MM.1S (cell line): ENCODE results near the gene RRAD.

ENCODE experiments used
- DNase-seq: peaks from one replicate; pipeline ENCODE4 v3.0.0-alpha.2; 2015
- H2AFZ ChIP-seq: fragments of 300-600 bp; sonication (generic); 2 replicates; pipeline ENCODE4 v1.6.0; 2016; ENCODE audit warnings: antibody characterized with exemption, low read length
- H3F3A ChIP-seq: fragments of 300-600 bp; sonication (generic); 2 replicates; pipeline ENCODE4 v1.6.1; 2016; ENCODE audit warnings: mild to moderate bottlenecking, antibody characterized with exemption, low read length, moderate library complexity, mixed read lengths; ENCODE audit not compliant: insufficient read depth
- H3K27ac ChIP-seq: fragments of 300-600 bp; sonication (generic); 2 replicates; pipeline ENCODE4 v1.5.1; 2016; ENCODE audit warnings: mild to moderate bottlenecking, low read length
- H3K27me3 ChIP-seq: fragments of 300-600 bp; sonication (generic); replicated peaks from 2 replicates; pipeline ENCODE4 v1.6.0; 2016; ENCODE audit warnings: low read length; ENCODE audit not compliant: insufficient read depth
- H3K36me3 ChIP-seq: fragments of 300-600 bp; sonication (generic); replicated peaks from 2 replicates; pipeline ENCODE4 v1.6.1; 2016; ENCODE audit warnings: mild to moderate bottlenecking, low read length, mixed read lengths; ENCODE audit not compliant: insufficient read depth
- H3K4me1 ChIP-seq: fragments of 300-600 bp; sonication (generic); 2 replicates; pipeline ENCODE4 v1.6.1; 2016; ENCODE audit warnings: low read length, mixed read lengths
- H3K4me2 ChIP-seq: fragments of 300-600 bp; sonication (generic); 2 replicates; pipeline ENCODE4 v1.6.0; 2016; ENCODE audit warnings: low read depth, low read length
- H3K4me3 ChIP-seq: fragments of 300-600 bp; sonication (generic); 2 replicates; pipeline ENCODE4 v1.5.1; 2016; ENCODE audit warnings: low read length, mixed read lengths
- H3K79me2 ChIP-seq: fragments of 300-600 bp; sonication (generic); 2 replicates; pipeline ENCODE4 v1.6.1; 2016; ENCODE audit warnings: mixed run types, low read length, mixed read lengths
- H3K9ac ChIP-seq: fragments of 300-600 bp; sonication (generic); 2 replicates; pipeline ENCODE4 v1.6.1; 2016; ENCODE audit warnings: low read length, mixed read lengths
- H3K9me2 ChIP-seq: fragments of 300-600 bp; sonication (generic); replicated peaks from 2 replicates; pipeline ENCODE4 v1.6.1; 2016; ENCODE audit warnings: mild to moderate bottlenecking, low read length, mixed read lengths; ENCODE audit not compliant: insufficient read depth
- H3K9me3 ChIP-seq: fragments of 300-600 bp; sonication (generic); replicated peaks from 2 replicates; pipeline ENCODE4 v1.6.1; 2016; ENCODE audit warnings: mild to moderate bottlenecking, low read length, mixed read lengths; ENCODE audit not compliant: insufficient read depth
- H4K20me1 ChIP-seq: fragments of 300-600 bp; sonication (generic); 2 replicates; pipeline ENCODE4 v1.6.1; 2016; ENCODE audit warnings: mild to moderate bottlenecking, low read length, moderate library complexity, mixed read lengths; ENCODE audit not compliant: insufficient read depth
- EZH2 ChIP-seq: fragments of 300-600 bp; sonication (generic); optimal IDR thresholded peaks from 2 replicates; pipeline ENCODE3; 2017; ENCODE audit warnings: low read depth, mild to moderate bottlenecking, antibody characterized with exemption, low read length, mixed read lengths
- EZH2phosphoT487 ChIP-seq: fragments of 300-600 bp; sonication (generic); IDR thresholded peaks from 2 replicates; pipeline ENCODE4 v1.6.1; 2018; ENCODE audit warnings: antibody characterized with exemption, low read length
- TF ChIP-seq, protein P1 (sequence below): fragments of 300-600 bp; sonication (generic); IDR thresholded peaks from 2 replicates; pipeline ENCODE4 v1.5.1; 2016; ENCODE audit warnings: antibody characterized with exemption, low read length, mixed read lengths

Gene RRAD

DNA sequence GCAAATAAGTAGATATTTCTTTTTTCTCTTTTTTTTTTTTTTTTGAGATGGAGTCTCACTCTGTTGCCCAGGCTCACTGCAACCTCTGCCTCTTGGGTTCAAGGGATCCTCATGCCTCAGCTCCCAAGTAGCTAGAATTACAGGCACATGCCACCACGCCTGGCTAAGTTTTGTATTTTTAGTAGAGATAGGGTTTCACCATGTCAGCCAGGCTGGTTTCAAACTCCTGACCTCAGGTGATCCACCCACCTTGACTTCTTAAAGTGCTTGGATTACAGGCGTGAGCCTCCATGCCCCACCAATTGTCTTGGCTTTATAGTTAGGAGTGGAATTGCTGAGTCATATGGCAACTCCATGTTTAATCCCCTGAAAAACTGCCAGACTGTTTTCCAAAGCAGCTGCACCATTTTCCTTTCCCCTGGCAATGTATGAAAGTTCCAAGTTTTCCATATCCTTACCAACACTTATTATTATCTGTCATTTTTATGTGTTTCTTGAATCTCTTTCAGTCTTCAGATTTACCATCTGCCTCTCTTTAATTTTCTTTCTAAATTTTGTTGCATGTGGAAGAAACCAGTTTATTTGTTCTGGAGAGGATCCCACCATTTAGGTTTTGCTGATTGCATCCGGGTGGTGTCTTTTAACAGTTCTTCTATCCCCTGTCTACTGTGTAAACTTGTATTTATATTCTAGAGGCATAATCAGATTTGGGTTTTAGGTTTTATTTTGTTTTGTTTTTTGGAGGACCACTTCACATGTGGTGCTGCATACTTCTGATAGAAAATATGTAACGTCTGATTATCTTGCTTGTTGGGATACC, 25.8 kb upstream of the RRAD start:
- no peak for TF ChIP-seq EZH2phosphoT487
- TF ChIP-seq, protein P1, sequence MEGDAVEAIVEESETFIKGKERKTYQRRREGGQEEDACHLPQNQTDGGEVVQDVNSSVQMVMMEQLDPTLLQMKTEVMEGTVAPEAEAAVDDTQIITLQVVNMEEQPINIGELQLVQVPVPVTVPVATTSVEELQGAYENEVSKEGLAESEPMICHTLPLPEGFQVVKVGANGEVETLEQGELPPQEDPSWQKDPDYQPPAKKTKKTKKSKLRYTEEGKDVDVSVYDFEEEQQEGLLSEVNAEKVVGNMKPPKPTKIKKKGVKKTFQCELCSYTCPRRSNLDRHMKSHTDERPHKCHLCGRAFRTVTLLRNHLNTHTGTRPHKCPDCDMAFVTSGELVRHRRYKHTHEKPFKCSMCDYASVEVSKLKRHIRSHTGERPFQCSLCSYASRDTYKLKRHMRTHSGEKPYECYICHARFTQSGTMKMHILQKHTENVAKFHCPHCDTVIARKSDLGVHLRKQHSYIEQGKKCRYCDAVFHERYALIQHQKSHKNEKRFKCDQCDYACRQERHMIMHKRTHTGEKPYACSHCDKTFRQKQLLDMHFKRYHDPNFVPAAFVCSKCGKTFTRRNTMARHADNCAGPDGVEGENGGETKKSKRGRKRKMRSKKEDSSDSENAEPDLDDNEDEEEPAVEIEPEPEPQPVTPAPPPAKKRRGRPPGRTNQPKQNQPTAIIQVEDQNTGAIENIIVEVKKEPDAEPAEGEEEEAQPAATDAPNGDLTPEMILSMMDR, result no peak
- TF ChIP-seq EZH2, result no peak
- H4K20me1 ChIP-seq, result no peaks in the 10 kb centered on the region
- no peaks in the 10 kb centered on the region for H3K9me3 ChIP-seq
- DNase-seq, result no peak
- H3K9me2 ChIP-seq, result no peaks in the 10 kb centered on the region
- H3K4me3 ChIP-seq, result no peak overlapping the region
- H3K79me2 ChIP-seq, result no peaks in the 10 kb centered on the region
- no peaks in the 10 kb centered on the region for H3K36me3 ChIP-seq
- no peaks in the 10 kb centered on the region for H3F3A ChIP-seq
- H3K4me1 ChIP-seq, result peaks cover 5% of the 10 kb centered on the region
- H3K27ac ChIP-seq, result no peak overlapping the region
- H2AFZ ChIP-seq, result no peak overlapping the region
- peak overlapping the region; percentile 27; the same call in 1 of the 2 replicates for H3K4me2 ChIP-seq
- no peak overlapping the region for H3K9ac ChIP-seq
- H3K27me3 ChIP-seq, result no peaks in the 10 kb centered on the region; the same call in 1 of the 2 replicates

DNA sequence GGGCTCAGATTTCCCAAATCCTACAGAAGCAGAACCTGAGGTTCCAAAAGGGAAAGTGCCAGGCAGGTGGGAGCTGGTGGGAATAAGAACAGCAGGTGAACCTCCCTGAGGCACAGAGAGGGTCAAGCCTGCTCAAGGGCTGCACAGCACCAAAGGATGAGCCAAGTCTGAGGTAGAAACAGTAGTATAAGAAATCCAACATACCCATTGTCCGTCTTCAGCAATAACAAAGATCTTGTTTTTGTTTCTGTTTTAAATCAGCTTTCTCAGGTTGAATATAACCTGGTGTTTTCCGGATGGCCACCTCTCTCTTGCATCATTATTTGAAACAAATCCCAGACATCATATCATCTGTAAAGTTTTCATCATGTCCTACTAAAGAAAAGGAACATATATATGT, 25.1 kb upstream of the RRAD start:
- TF ChIP-seq EZH2phosphoT487 (no peak), EZH2 (no peak)
- TF ChIP-seq, protein P1, result no peak
- H3K36me3 ChIP-seq, result no peaks in the 10 kb centered on the region
- H3K4me2 ChIP-seq, result peak overlapping the region; percentile 27; the same call in 1 of the 2 replicates
- peaks cover 5% of the 10 kb centered on the region for H3K4me1 ChIP-seq
- no peaks in the 10 kb centered on the region for H3K79me2 ChIP-seq
- H3F3A ChIP-seq, result no peaks in the 10 kb centered on the region
- H2AFZ ChIP-seq, result 0 out of 2 replicates have a peak overlapping the region, but pooled peaks have one; percentile 15
- no peaks in the 10 kb centered on the region for H4K20me1 ChIP-seq
- no peak overlapping the region for H3K4me3 ChIP-seq
- no peaks in the 10 kb centered on the region for H3K9me3 ChIP-seq
- no peak overlapping the region for H3K9ac ChIP-seq
- no peak overlapping the region for H3K27ac ChIP-seq
- no peak for DNase-seq
- H3K27me3 ChIP-seq, result no peaks in the 10 kb centered on the region; the same call in 1 of the 2 replicates
- H3K9me2 ChIP-seq, result no peaks in the 10 kb centered on the region

DNA sequence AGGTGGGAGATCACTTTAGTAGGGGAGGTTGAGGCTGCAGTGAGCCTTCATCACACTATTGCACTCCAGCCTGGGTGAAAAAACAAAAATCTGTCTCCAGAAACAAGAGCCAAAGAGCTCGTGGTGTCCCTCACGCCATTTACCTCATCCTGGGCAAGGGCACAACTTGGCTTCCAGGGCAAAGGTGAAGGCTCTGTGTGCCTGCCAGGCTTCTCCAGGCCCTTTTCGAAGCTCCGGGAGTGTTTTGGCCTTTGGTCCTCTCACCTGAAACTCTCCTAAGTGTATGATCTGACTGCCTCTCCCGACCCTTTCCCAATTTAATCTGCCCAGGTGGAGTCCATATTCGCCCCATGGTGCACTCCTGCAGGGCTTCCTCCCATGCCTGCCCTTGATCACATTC, 24.1 kb upstream of the RRAD start:
- Histone ChIP-seq H3K9me3 (no peaks in the 10 kb centered on the region), H3K79me2 (no peaks in the 10 kb centered on the region), H3K9ac (no peak overlapping the region), H3K4me2 (no peak overlapping the region), H3K27me3 (no peaks in the 10 kb centered on the region; the same call in 1 of the 2 replicates), H3K36me3 (no peaks in the 10 kb centered on the region), H3K4me3 (no peak overlapping the region), H3K4me1 (peaks cover 5% of the 10 kb centered on the region), H3K27ac (no peak overlapping the region), H3K9me2 (no peaks in the 10 kb centered on the region), H3F3A (no peaks in the 10 kb centered on the region), H2AFZ (no peak overlapping the region), H4K20me1 (no peaks in the 10 kb centered on the region)
- no peak for DNase-seq
- TF ChIP-seq, protein P1, result no peak
- TF ChIP-seq EZH2 (no peak), EZH2phosphoT487 (no peak)
